Panc1 (cell line): ENCODE measurements around the gene LRRC49. TPM values are rescaled to one million over a fixed set of nuclear protein-coding genes. Genes with fewer than 3 reads are reported as not detected.

Experiments
- ATAC-seq: fragments of 200-7000 bp; cut with Tn5 transposase; 2 replicates; pipeline ENCODE4 v1.9.1; 2020; ENCODE audit warnings: mild to moderate bottlenecking, moderate library complexity
- BruUV-seq: library from RNA; stranded (reverse); fragments of 400-500 nt; replicated peaks from 2 replicates; lab custom pipeline; 2021; lab: Mats Ljungman, UMichigan
- CTCF ChIA-PET: fragments of 300-600 bp; sonication (Branson Sonifier 250); formaldehyde crosslinking; loops from one replicate; lab custom pipeline; 2022; ENCODE audit warnings: antibody characterized with exemption; lab: Charles Lee
- POLR2A ChIA-PET: fragments of 300-600 bp; sonication (Branson Sonifier 250); formaldehyde crosslinking; loops from one replicate; lab custom pipeline; 2022; ENCODE audit warnings: antibody characterized with exemption; lab: Charles Lee
- DNase-seq: peaks from one replicate; pipeline ENCODE4 v3.0.0-alpha.2; 2010; ENCODE audit warnings: low read depth, low spot score
- H3K27ac ChIP-seq: 2 replicates; pipeline ENCODE4 v1.5.1; 2011; ENCODE audit warnings: mild to moderate bottlenecking, low read length, inconsistent platforms
- H3K27me3 ChIP-seq: fragments of 200-500 bp; sonication (Bioruptor generic); 2 replicates; pipeline ENCODE4 v1.6.0; 2014; ENCODE audit warnings: low read length, inconsistent platforms; ENCODE audit not compliant: control insufficient read depth, insufficient read depth
- H3K36me3 ChIP-seq: fragments of 200-500 bp; sonication (Bioruptor generic); 2 replicates; pipeline ENCODE4 v1.5.1; 2014; ENCODE audit warnings: inconsistent platforms, mild to moderate bottlenecking, low read length, moderate library complexity; ENCODE audit not compliant: control insufficient read depth, insufficient read depth
- H3K4me1 ChIP-seq: 2 replicates; pipeline ENCODE4 v1.5.1; 2011; ENCODE audit warnings: inconsistent platforms, mild to moderate bottlenecking, low read length, moderate library complexity; ENCODE audit not compliant: control insufficient read depth, insufficient read depth
- H3K4me3 ChIP-seq, 2 experiments: 2 replicates each; pipeline ENCODE4 v1.5.1; 2011 to 2012; ENCODE audit warnings: low read depth in 2 of 2, low read length in 2 of 2, mild to moderate bottlenecking in 2 of 2, inconsistent platforms in 1 of 2, moderate library complexity in 1 of 2
- H3K9me3 ChIP-seq: fragments of 200-500 bp; sonication (Bioruptor generic); 2 replicates; pipeline ENCODE4 v1.5.1; 2014; ENCODE audit warnings: low read depth, mild to moderate bottlenecking, inconsistent platforms, low read length, moderate library complexity; ENCODE audit not compliant: control insufficient read depth, insufficient read depth
- POLR2AphosphoS5 ChIP-seq: IDR thresholded peaks from 2 replicates; pipeline ENCODE4 v1.6.1; 2012; ENCODE audit warnings: mild to moderate bottlenecking, low read depth, low read length, moderate library complexity
- SIN3A ChIP-seq: IDR thresholded peaks from 2 replicates; pipeline ENCODE4 v1.6.1; 2012; ENCODE audit warnings: low read depth, mild to moderate bottlenecking, low read length, moderate library complexity, borderline replicate concordance; ENCODE audit not compliant: insufficient read depth
- TCF7L2 ChIP-seq: IDR thresholded peaks from 2 replicates; pipeline ENCODE4 v1.6.1; 2011; ENCODE audit warnings: mild to moderate bottlenecking, low read depth, low read length, inconsistent platforms
- in situ Hi-C: cut with HindIII; loops from 2 replicates; pipeline ENCODE4 v1.10.0; 2016; ENCODE audit warnings: low sequenced_read_pairs, low pct_unique_long_range_greater_than_20kb
- intact Hi-C: fragments of 100-400 bp; cut with micrococcal nuclease; formaldehyde crosslinking; loops from one replicate; pipeline ENCODE4 v1.10.0; 2022; ENCODE audit not compliant: unreplicated experiment
- total RNA-seq: library from RNA; stranded (reverse); gene quantifications from one replicate; pipeline ENCODE4 v1.2.1, GENCODE V29; 2021; ENCODE audit not compliant: unreplicated experiment
- TF ChIP-seq, protein P1 (sequence below): fragments of 450-650 bp; IDR thresholded peaks from 2 replicates; pipeline ENCODE4 v1.5.1; 2017; ENCODE audit warnings: mild to moderate bottlenecking
- TF ChIP-seq, protein P2 (sequence below), 2 experiments: IDR thresholded peaks; 2 replicates each; pipeline ENCODE4 v1.6.1; 2011 to 2012; ENCODE audit warnings: low read depth in 2 of 2, control low read depth in 1 of 2, low read length in 1 of 2, mild to moderate bottlenecking in 1 of 2, moderate library complexity in 1 of 2; ENCODE audit not compliant: insufficient read depth in 1 of 2

The LRRC49 gene
- total RNA-seq, 1 experiment from 2014 or later, result 8.3 TPM

DNA sequence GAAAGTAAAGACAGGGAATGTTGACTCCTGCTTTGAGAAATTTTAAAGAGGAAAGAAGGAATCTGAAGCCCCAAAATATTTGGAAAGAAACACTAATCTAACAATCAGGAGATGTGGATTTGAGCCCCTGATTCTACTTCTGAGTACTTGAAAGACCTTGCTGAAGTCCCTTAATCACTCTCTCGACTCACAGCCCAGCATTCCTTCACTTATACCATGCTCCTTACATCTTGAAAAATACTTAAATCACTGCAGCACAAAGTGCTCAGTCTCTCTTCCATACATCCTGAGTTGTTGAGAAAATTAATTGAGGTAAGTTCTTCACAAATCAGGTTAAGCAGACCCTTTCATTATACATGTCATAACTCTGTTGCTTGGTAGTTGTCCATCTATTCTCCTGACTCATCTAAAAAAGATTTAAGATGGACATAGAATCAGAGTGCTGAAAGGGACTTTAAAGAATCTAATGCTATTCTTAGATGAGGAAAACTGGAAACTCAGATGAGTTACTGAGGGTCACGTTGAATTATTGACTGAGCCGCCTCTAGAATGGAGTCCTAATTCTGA is 149.8 kb downstream of the LRRC49 start:
- CTCF ChIA-PET, result no interaction called here

DNA sequence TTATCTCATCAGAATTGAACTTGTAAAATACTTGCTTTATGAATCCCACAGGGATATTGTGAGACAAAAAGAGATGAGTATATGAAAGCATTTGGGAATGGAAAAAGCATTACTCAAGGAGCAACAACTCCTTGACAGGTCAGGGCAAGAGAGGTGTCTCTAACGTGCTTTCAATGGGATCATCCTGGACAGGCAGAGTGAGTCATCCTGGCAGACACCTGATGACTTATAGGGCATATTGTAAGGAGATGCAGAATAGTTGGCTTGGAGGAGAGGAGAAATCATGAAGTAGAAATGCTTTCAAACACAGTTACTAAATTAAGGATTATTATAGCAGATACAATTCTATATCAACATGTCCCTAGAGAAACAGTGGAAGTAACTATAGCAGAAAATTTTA is 150.7 kb downstream of the LRRC49 start:
- TF ChIP-seq, protein P1, sequence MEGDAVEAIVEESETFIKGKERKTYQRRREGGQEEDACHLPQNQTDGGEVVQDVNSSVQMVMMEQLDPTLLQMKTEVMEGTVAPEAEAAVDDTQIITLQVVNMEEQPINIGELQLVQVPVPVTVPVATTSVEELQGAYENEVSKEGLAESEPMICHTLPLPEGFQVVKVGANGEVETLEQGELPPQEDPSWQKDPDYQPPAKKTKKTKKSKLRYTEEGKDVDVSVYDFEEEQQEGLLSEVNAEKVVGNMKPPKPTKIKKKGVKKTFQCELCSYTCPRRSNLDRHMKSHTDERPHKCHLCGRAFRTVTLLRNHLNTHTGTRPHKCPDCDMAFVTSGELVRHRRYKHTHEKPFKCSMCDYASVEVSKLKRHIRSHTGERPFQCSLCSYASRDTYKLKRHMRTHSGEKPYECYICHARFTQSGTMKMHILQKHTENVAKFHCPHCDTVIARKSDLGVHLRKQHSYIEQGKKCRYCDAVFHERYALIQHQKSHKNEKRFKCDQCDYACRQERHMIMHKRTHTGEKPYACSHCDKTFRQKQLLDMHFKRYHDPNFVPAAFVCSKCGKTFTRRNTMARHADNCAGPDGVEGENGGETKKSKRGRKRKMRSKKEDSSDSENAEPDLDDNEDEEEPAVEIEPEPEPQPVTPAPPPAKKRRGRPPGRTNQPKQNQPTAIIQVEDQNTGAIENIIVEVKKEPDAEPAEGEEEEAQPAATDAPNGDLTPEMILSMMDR, result no peak
- TF ChIP-seq, protein P2, sequence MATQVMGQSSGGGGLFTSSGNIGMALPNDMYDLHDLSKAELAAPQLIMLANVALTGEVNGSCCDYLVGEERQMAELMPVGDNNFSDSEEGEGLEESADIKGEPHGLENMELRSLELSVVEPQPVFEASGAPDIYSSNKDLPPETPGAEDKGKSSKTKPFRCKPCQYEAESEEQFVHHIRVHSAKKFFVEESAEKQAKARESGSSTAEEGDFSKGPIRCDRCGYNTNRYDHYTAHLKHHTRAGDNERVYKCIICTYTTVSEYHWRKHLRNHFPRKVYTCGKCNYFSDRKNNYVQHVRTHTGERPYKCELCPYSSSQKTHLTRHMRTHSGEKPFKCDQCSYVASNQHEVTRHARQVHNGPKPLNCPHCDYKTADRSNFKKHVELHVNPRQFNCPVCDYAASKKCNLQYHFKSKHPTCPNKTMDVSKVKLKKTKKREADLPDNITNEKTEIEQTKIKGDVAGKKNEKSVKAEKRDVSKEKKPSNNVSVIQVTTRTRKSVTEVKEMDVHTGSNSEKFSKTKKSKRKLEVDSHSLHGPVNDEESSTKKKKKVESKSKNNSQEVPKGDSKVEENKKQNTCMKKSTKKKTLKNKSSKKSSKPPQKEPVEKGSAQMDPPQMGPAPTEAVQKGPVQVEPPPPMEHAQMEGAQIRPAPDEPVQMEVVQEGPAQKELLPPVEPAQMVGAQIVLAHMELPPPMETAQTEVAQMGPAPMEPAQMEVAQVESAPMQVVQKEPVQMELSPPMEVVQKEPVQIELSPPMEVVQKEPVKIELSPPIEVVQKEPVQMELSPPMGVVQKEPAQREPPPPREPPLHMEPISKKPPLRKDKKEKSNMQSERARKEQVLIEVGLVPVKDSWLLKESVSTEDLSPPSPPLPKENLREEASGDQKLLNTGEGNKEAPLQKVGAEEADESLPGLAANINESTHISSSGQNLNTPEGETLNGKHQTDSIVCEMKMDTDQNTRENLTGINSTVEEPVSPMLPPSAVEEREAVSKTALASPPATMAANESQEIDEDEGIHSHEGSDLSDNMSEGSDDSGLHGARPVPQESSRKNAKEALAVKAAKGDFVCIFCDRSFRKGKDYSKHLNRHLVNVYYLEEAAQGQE (IDR thresholded peaks at IDR 0.05; ENCODE audit: insufficient read depth in 1 of 2, low read depth in 2 of 2, low read length in 1 of 2), result no peak
- TF ChIP-seq POLR2AphosphoS5 (no peak), SIN3A (no peak), TCF7L2 (no peak)
- Histone ChIP-seq H3K36me3 (no peaks in the 10 kb centered on the region), H3K9me3 (no peaks in the 10 kb centered on the region), H3K27ac (no peak overlapping the region), H3K4me1 (no peaks in the 10 kb centered on the region), H3K4me3 (no peak overlapping the region), H3K27me3 (no peaks in the 10 kb centered on the region)
- BruUV-seq, result no TSS peak
- intact Hi-C loops (no loop called here), in situ Hi-C loops (no loop called here)
- DNase-seq (no peak), ATAC-seq (no peak)
- CTCF ChIA-PET, result no interaction called here
- POLR2A ChIA-PET, result no interaction called here

More for the DNA sequence above, 149.8 kb downstream of the LRRC49 start:
- Histone ChIP-seq H3K9me3 (no peaks in the 10 kb centered on the region), H3K4me3 (no peak overlapping the region), H3K4me1 (no peaks in the 10 kb centered on the region), H3K27ac (no peak overlapping the region), H3K27me3 (no peaks in the 10 kb centered on the region), H3K36me3 (no peaks in the 10 kb centered on the region)
- intact Hi-C loops, result no loop called here
- TF ChIP-seq SIN3A, result no peak
- no peak for ATAC-seq
- no peak for DNase-seq
- in situ Hi-C loops, result no loop called here
- no TSS peak for BruUV-seq
- POLR2A ChIA-PET, result no interaction called here

DNA sequence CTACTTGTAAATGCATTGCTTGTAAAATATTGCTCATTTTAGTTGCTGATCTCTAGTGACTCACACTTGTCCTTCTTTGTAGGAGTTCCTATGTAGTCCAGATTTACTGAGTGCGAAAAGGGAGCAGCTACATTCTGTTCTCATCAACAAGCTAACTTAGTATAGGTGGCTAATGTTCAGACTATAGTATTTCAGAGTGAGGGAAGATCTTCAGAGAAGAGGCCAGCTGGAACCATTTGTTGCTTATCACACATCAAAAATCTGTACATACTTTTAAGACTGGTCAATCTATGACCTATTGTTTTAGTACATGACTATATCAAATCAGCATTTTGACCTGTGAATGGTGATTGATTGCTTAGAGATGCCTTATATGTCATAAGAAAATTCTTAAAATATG is 151.4 kb downstream of the LRRC49 start:
- no peak overlapping the region for H3K27ac ChIP-seq
- in situ Hi-C loops, result no loop called here
- H3K4me1 ChIP-seq, result no peaks in the 10 kb centered on the region
- TF ChIP-seq POLR2AphosphoS5, result no peak
- TF ChIP-seq, protein P2 (IDR thresholded peaks at IDR 0.05; ENCODE audit: insufficient read depth in 1 of 2, low read depth in 2 of 2, low read length in 1 of 2), result no peak
- TF ChIP-seq, protein P1, result no peak
- no peak for TF ChIP-seq TCF7L2
- H3K9me3 ChIP-seq, result no peaks in the 10 kb centered on the region
- no peak overlapping the region for H3K4me3 ChIP-seq
- no peaks in the 10 kb centered on the region for H3K36me3 ChIP-seq
- no TSS peak for BruUV-seq
- ATAC-seq (no peak), DNase-seq (no peak)
- ChIA-PET CTCF (no interaction called here), POLR2A (no interaction called here)
- intact Hi-C loops, result no loop called here
- H3K27me3 ChIP-seq, result no peaks in the 10 kb centered on the region
